Naive B cell (primary cell): ENCODE data around the gene NAT10. TPM values are rescaled to one million over a fixed set of nuclear protein-coding genes. Genes with fewer than 3 reads are reported as not detected.

ENCODE experiments used
- ATAC-seq, 2 donors: fragments of 150-1000 bp; cut with Tn5 transposase; 2 replicates each; pipeline ENCODE4 v1.10.0; 2021; ENCODE audit warnings: low read depth in 2 of 2, mild to moderate bottlenecking in 2 of 2, moderate library complexity in 2 of 2
- DNase-seq: peaks from one replicate; pipeline ENCODE4 v3.0.0; 2022
- H3K27ac Mint-ChIP-seq, 6 donors: one replicate each; pipeline ENCODE4 v1.8.0; 2020 to 2022; ENCODE audit warnings: mild to moderate bottlenecking in 6 of 6, mixed read lengths in 6 of 6, moderate library complexity in 5 of 6, inconsistent platforms in 2 of 6
- H3K27me3 Mint-ChIP-seq, 3 donors: one replicate each; pipeline ENCODE4 v1.8.0; 2021 to 2022; ENCODE audit warnings: mixed read lengths in 3 of 3, mild to moderate bottlenecking in 1 of 3
- H3K36me3 Mint-ChIP-seq, 2 donors: one replicate each; pipeline ENCODE4 v1.8.0; 2020 to 2022; ENCODE audit warnings: mixed read lengths in 2 of 2, inconsistent platforms in 1 of 2, mild to moderate bottlenecking in 1 of 2
- H3K4me1 Mint-ChIP-seq, 3 donors: one replicate each; pipeline ENCODE4 v1.8.0; 2020 to 2022; ENCODE audit warnings: mixed read lengths in 3 of 3, inconsistent platforms in 1 of 3, mild to moderate bottlenecking in 1 of 3, moderate library complexity in 1 of 3
- H3K4me3 Mint-ChIP-seq, 8 donors: one replicate each; pipeline ENCODE4 v1.8.0; 2020 to 2022; ENCODE audit warnings: mild to moderate bottlenecking in 8 of 8, mixed read lengths in 8 of 8, moderate library complexity in 8 of 8, inconsistent platforms in 2 of 8
- H3K9me3 Mint-ChIP-seq, 7 donors: one replicate each; pipeline ENCODE4 v1.8.0; 2020 to 2022; ENCODE audit warnings: mixed read lengths in 7 of 7, mild to moderate bottlenecking in 5 of 7, inconsistent platforms in 2 of 7, moderate library complexity in 1 of 7
- polyA plus RNA-seq, 6 donors: library from polyadenylated mRNA; unstranded; fragments of 300-500 nt; fragmentation: Illumina TruSeq; gene quantifications; one replicate each; pipeline ENCODE4 v1.2.3, GENCODE V29; 2021; ENCODE audit warnings: low read depth in 6 of 6

The NAT10 gene
- polyA plus RNA-seq, 6 donors from 2014 or later: 12.1 to 43.8 (median 33.8) TPM

- peak overlapping the region in 5 of 6 donors; percentile 59 to 93 (median 86) for H3K27ac Mint-ChIP-seq
- peaks cover 32 to 33% of the 10 kb centered on the region in 2 donors for H3K36me3 Mint-ChIP-seq
- H3K27me3 Mint-ChIP-seq: no peaks in the 10 kb centered on the region
- no peak for ATAC-seq
- no peaks in the 10 kb centered on the region for H3K9me3 Mint-ChIP-seq
- H3K4me1 Mint-ChIP-seq: peaks cover 0 to 20% (median 18%) of the 10 kb centered on the region in 3 donors
- DNase-seq: no peak
- H3K4me3 Mint-ChIP-seq: peak overlapping the region in 1 of 8 donors; percentile 75
These were observed 41.0 kb downstream of the NAT10 start for GRCh38 chr11:34146411-34146810.

- peaks cover 0 to 23% (median 18%) of the 10 kb centered on the region in 3 donors for H3K4me1 Mint-ChIP-seq
- ATAC-seq (no peak), DNase-seq (no peak)
- peaks cover 28 to 29% of the 10 kb centered on the region in 2 donors for H3K36me3 Mint-ChIP-seq
- peak overlapping the region in 1 of 8 donors; percentile 33 for H3K4me3 Mint-ChIP-seq
- H3K27ac Mint-ChIP-seq: peak overlapping the region in 4 of 6 donors; percentile 59 to 86 (median 80)
- H3K27me3 Mint-ChIP-seq: no peaks in the 10 kb centered on the region
- no peaks in the 10 kb centered on the region for H3K9me3 Mint-ChIP-seq
These were observed 41.4 kb downstream of the NAT10 start for GRCh38 chr11:34146866-34147265.

- peak overlapping the region in 5 of 6 donors; percentile 13 to 80 (median 49) for H3K27ac Mint-ChIP-seq
- H3K36me3 Mint-ChIP-seq: peaks cover 22 to 25% of the 10 kb centered on the region in 2 donors
- no peaks in the 10 kb centered on the region for H3K27me3 Mint-ChIP-seq
- no peak for ATAC-seq
- no peak for DNase-seq
- H3K4me3 Mint-ChIP-seq: no peak overlapping the region
- H3K9me3 Mint-ChIP-seq: no peaks in the 10 kb centered on the region
- peaks cover under 1 to 27% (median 19%) of the 10 kb centered on the region in 3 donors for H3K4me1 Mint-ChIP-seq
These were observed 42.2 kb downstream of the NAT10 start for GRCh38 chr11:34147581-34147980.

GRCh38 chr11:34148504-34149165 is 43.2 kb downstream of the NAT10 start:
- Mint-ChIP-seq H3K27me3 (no peaks in the 10 kb centered on the region), H3K9me3 (no peaks in the 10 kb centered on the region), H3K4me3 (no peak overlapping the region), H3K27ac (no peak overlapping the region), H3K36me3 (peaks cover 15% of the 10 kb centered on the region in 2 donors), H3K4me1 (peaks cover 11 to 38% (median 30%) of the 10 kb centered on the region in 3 donors)
- ATAC-seq (no peak), DNase-seq (no peak)

GRCh38 chr11:34149274-34149673 is 43.8 kb downstream of the NAT10 start:
- Mint-ChIP-seq H3K27me3 (no peaks in the 10 kb centered on the region), H3K4me3 (no peak overlapping the region), H3K27ac (no peak overlapping the region), H3K4me1 (peaks cover 15 to 44% (median 36%) of the 10 kb centered on the region in 3 donors), H3K9me3 (no peaks in the 10 kb centered on the region), H3K36me3 (peaks cover 15% of the 10 kb centered on the region in 2 donors)
- DNase-seq (no peak), ATAC-seq (no peak)

GRCh38 chr11:34149786-34150185 is 44.4 kb downstream of the NAT10 start:
- DNase-seq (no peak), ATAC-seq (no peak)
- Mint-ChIP-seq H3K4me3 (no peak overlapping the region), H3K36me3 (peaks cover 15% of the 10 kb centered on the region in 2 donors), H3K9me3 (no peaks in the 10 kb centered on the region), H3K4me1 (peaks cover 18 to 49% (median 41%) of the 10 kb centered on the region in 3 donors), H3K27me3 (no peaks in the 10 kb centered on the region), H3K27ac (no peak overlapping the region)

GRCh38 chr11:34150494-34151151 is 45.2 kb downstream of the NAT10 start:
- no peak overlapping the region for H3K4me3 Mint-ChIP-seq

GRCh38 chr11:34151166-34151565 is 45.7 kb downstream of the NAT10 start:
- peaks cover 18 to 39% (median 34%) of the 10 kb centered on the region in 3 donors for H3K4me1 Mint-ChIP-seq
- H3K9me3 Mint-ChIP-seq: no peaks in the 10 kb centered on the region
- no peaks in the 10 kb centered on the region for H3K27me3 Mint-ChIP-seq
- DNase-seq: no peak
- H3K4me3 Mint-ChIP-seq: no peak overlapping the region
- H3K27ac Mint-ChIP-seq: peak overlapping the region in 2 of 6 donors; percentile 42 to 53
- peaks cover 4 to 10% of the 10 kb centered on the region in 2 donors for H3K36me3 Mint-ChIP-seq
- no peak for ATAC-seq

More at GRCh38 chr11:34150494-34151151, 45.2 kb downstream of the NAT10 start:
- Mint-ChIP-seq H3K36me3 (peaks cover 10 to 14% of the 10 kb centered on the region in 2 donors), H3K27me3 (no peaks in the 10 kb centered on the region), H3K9me3 (no peaks in the 10 kb centered on the region), H3K27ac (peak overlapping the region in 2 of 6 donors; percentile 42 to 53), H3K4me1 (peaks cover 18 to 45% (median 39%) of the 10 kb centered on the region in 3 donors)
- no peak for DNase-seq
- ATAC-seq: no peak

- H3K27ac Mint-ChIP-seq: peak overlapping the region in 3 of 6 donors; percentile 27 to 88 (median 78)
- ATAC-seq (no peak), DNase-seq (no peak)
- no peaks in the 10 kb centered on the region for H3K9me3 Mint-ChIP-seq
- peaks cover 18 to 32% (median 26%) of the 10 kb centered on the region in 3 donors for H3K4me1 Mint-ChIP-seq
- no peaks in the 10 kb centered on the region for H3K27me3 Mint-ChIP-seq
- peaks cover 0 to 4% of the 10 kb centered on the region in 2 donors for H3K36me3 Mint-ChIP-seq
- peak overlapping the region in 1 of 8 donors; percentile 77 for H3K4me3 Mint-ChIP-seq
These were observed 46.8 kb downstream of the NAT10 start for GRCh38 chr11:34151916-34152845.

- Mint-ChIP-seq H3K27ac (peak overlapping the region in 5 of 6 donors; percentile 12 to 92 (median 64)), H3K9me3 (no peaks in the 10 kb centered on the region), H3K4me3 (peak overlapping the region in 6 of 8 donors; percentile 26 to 75 (median 65)), H3K4me1 (peaks cover 20 to 32% (median 26%) of the 10 kb centered on the region in 3 donors), H3K36me3 (no peaks in the 10 kb centered on the region), H3K27me3 (no peaks in the 10 kb centered on the region)
- peak; percentile 90 to 91 for ATAC-seq
- DNase-seq: peak; percentile 34
These were observed 48.8 kb downstream of the NAT10 start for GRCh38 chr11:34154059-34154875.

GRCh38 chr11:34155057-34155756 is 49.8 kb downstream of the NAT10 start:
- DNase-seq: no peak
- no peak for ATAC-seq
- no peaks in the 10 kb centered on the region for H3K9me3 Mint-ChIP-seq
- H3K27me3 Mint-ChIP-seq: no peaks in the 10 kb centered on the region
- H3K27ac Mint-ChIP-seq: peak overlapping the region in 2 of 6 donors; percentile 27 to 73
- H3K4me1 Mint-ChIP-seq: peaks cover 26 to 33% (median 26%) of the 10 kb centered on the region in 3 donors
- H3K4me3 Mint-ChIP-seq: peak overlapping the region in 4 of 8 donors; percentile 26 to 71 (median 50)
- H3K36me3 Mint-ChIP-seq: no peaks in the 10 kb centered on the region

- DNase-seq: no peak
- Mint-ChIP-seq H3K4me3 (peak overlapping the region in 1 of 8 donors; percentile 16), H3K36me3 (no peaks in the 10 kb centered on the region), H3K4me1 (peaks cover 26 to 34% (median 26%) of the 10 kb centered on the region in 3 donors), H3K27ac (peak overlapping the region in 3 of 6 donors; percentile 21 to 66 (median 62)), H3K27me3 (no peaks in the 10 kb centered on the region), H3K9me3 (no peaks in the 10 kb centered on the region)
- no peak for ATAC-seq
These were observed 50.3 kb downstream of the NAT10 start for GRCh38 chr11:34155757-34156062.
